Lung (tissue), 12 donors: Measurements from ENCODE around the gene CCDC57. TPM values are rescaled to one million over a fixed set of nuclear protein-coding genes. Genes with fewer than 3 reads are reported as not detected.

Experiments
- ATAC-seq: fragments of 200-7000 bp; cut with Tn5 transposase; one replicate; pipeline ENCODE4 v1.9.1; 2020; ENCODE audit warnings: moderate number of reproducible peaks; ENCODE audit not compliant: insufficient read depth, low FRiP score
- DNase-seq, 3 donors: peaks; one replicate each; pipeline ENCODE4 v3.0.0-alpha.2; 2013 to 2017
- H3K27ac ChIP-seq, 2 donors: one replicate each; pipeline ENCODE4 v1.5.1; 2013; ENCODE audit warnings: mild to moderate bottlenecking in 2 of 2, moderate library complexity in 2 of 2, control low read depth in 1 of 2, inconsistent platforms in 1 of 2, low read depth in 1 of 2, low read length in 1 of 2
- H3K27me3 ChIP-seq, 3 donors: one replicate each; pipeline ENCODE4 v1.5.1; 2013; ENCODE audit warnings: low read length in 2 of 3; ENCODE audit not compliant: control insufficient read depth in 3 of 3, insufficient read depth in 3 of 3
- H3K36me3 ChIP-seq, 4 donors: one replicate each; pipeline ENCODE4 v1.5.1; 2013; ENCODE audit warnings: low read length in 4 of 4, mild to moderate bottlenecking in 1 of 4, moderate library complexity in 1 of 4; ENCODE audit not compliant: control insufficient read depth in 4 of 4, insufficient read depth in 4 of 4
- H3K4me1 ChIP-seq, 5 donors: one replicate each; pipeline ENCODE4 v1.5.1; 2013; ENCODE audit warnings: low read length in 5 of 5, mild to moderate bottlenecking in 2 of 5, moderate library complexity in 1 of 5; ENCODE audit not compliant: control insufficient read depth in 5 of 5, insufficient read depth in 5 of 5
- H3K4me3 ChIP-seq: one replicate; pipeline ENCODE4 v1.5.1; 2013; ENCODE audit warnings: mild to moderate bottlenecking, control low read depth, moderate library complexity
- H3K9ac ChIP-seq, 2 donors: one replicate each; pipeline ENCODE4 v1.5.1; 2013; ENCODE audit warnings: low read length in 2 of 2, control low read depth in 1 of 2; ENCODE audit not compliant: insufficient read depth in 1 of 2
- H3K9me3 ChIP-seq, 4 donors: one replicate each; pipeline ENCODE4 v1.5.1; 2013; ENCODE audit warnings: low read length in 3 of 4, mild to moderate bottlenecking in 1 of 4, moderate library complexity in 1 of 4; ENCODE audit not compliant: control insufficient read depth in 4 of 4, insufficient read depth in 3 of 4
- CTCF ChIP-seq: IDR thresholded peaks from 2 replicates; pipeline ENCODE4 v1.5.1; 2012; ENCODE audit warnings: mild to moderate bottlenecking; ENCODE audit errors: control extremely low read depth, extremely low read depth
- WGBS, 2 donors: extraction: QIAGEN DNeasy Blood & Tissue Kit; methylation state at CpG; one replicate each; pipeline ENCODE4 v1.1.7; 2013; 5-methylcytosine and 5-hydroxymethylcytosine counted together
- polyA plus RNA-seq, 2 donors: library from polyadenylated mRNA; stranded (reverse); fragments of 200-250 nt; gene quantifications; one replicate each; pipeline ENCODE4 v1.2.1, GENCODE V29; 2013
- total RNA-seq, 2 donors: library from RNA; depleted of rRNA in 1 of 2; stranded (reverse); fragments of >200 nt in 1 of 2; gene quantifications; one replicate each; pipeline ENCODE4 v1.2.1, GENCODE V29; 2014 to 2021
- donor health status: control.
- donor health status: control.
- donor health status: Bipolar disorder and iron deficiency.
- donor health status: healthy.
- donor health status: DM: yes; HTN: yes; CAD: no.

The CCDC57 gene
- total and polyA plus RNA-seq, 4 donors: 33.2 to 128 (median 74.9) TPM

DNA sequence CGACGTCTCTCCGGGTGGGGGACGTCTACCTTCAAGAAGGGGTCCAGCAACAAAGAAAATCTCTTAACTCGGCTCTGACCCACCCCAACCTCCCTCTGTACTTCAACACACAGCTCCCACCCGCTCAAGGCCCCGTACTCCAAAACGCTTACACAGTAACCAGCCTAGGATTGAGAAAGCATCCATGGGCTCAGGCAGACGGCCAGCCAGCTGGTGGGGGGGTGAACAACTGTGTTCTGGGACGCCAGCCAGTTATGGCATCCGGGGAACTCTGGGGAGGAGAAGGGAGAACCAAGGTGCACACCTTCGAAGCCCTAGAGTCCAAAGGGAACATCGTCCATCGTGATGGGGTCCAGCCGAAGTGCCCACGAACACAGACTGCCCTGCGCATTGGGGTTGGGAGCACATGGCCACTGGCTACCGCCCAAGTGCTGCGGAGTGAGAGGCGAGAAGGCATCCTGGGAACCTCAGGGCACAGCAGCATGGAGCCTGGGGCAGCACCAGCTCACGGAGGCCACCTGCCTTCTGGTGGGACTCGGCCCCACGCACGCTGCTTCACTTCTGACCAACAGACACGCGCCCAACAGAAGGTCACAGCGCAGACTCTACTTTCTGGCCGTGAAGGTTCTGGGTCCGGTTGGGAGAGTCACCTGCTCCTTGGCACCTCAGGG lies 30.5 kb upstream of the CCDC57 start:
- TF ChIP-seq CTCF: no peak
- 56 to 59% methylated on average over 29 of the region's 29 CpGs for WGBS, 2 donors
- no peaks in the 10 kb centered on the region for H3K9me3 ChIP-seq
- no peaks in the 10 kb centered on the region for H3K27me3 ChIP-seq
- peaks cover 0 to 65% (median 35%) of the 10 kb centered on the region in 4 donors for H3K36me3 ChIP-seq
- DNase-seq (peak; percentile 90 to 93 (median 91)), ATAC-seq (no peak)
- H3K27ac ChIP-seq: peak overlapping the region in 1 of 2 donors; percentile 70
- H3K4me3 ChIP-seq: no peak overlapping the region
- no peak overlapping the region for H3K9ac ChIP-seq
- H3K4me1 ChIP-seq: peaks cover 8 to 42% (median 37%) of the 10 kb centered on the region in 5 donors

DNA sequence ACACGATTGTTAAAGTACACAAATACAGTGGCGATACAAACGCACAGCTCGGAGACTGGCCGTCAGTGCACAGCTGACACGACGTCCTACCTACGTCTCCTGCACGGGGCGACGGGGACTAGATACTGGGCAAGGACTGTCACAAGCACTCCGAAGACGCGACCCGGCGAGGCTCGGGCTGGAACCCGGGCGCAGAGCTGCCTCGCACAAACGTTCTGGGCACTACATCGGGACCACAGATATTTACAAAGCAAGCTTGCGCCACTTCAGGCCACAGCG lies 30.0 kb upstream of the CCDC57 start:
- H3K27me3 ChIP-seq: no peaks in the 10 kb centered on the region
- 60 to 62% methylated on average over 24 of the region's 24 CpGs for WGBS, 2 donors
- no peak for TF ChIP-seq CTCF
- H3K9me3 ChIP-seq: no peaks in the 10 kb centered on the region
- H3K4me3 ChIP-seq: no peak overlapping the region
- no peak overlapping the region for H3K9ac ChIP-seq
- ATAC-seq (no peak), DNase-seq (no peak)
- peaks cover 0 to 64% (median 31%) of the 10 kb centered on the region in 4 donors for H3K36me3 ChIP-seq
- peaks cover 8 to 47% (median 38%) of the 10 kb centered on the region in 5 donors for H3K4me1 ChIP-seq
- peak overlapping the region in 1 of 2 donors; percentile 70 for H3K27ac ChIP-seq

GRCh38 chr17:82241926-82242697 lies 29.5 kb upstream of the CCDC57 start:
- peak in 1 of 3 donors; percentile 23 for DNase-seq
- TF ChIP-seq CTCF: no peak
- Histone ChIP-seq H3K36me3 (peaks cover 0 to 64% (median 28%) of the 10 kb centered on the region in 4 donors), H3K27me3 (no peaks in the 10 kb centered on the region), H3K9me3 (no peaks in the 10 kb centered on the region), H3K9ac (no peak overlapping the region), H3K4me3 (no peak overlapping the region), H3K27ac (peak overlapping the region; percentile 43 to 85), H3K4me1 (peaks cover 8 to 47% (median 38%) of the 10 kb centered on the region in 5 donors)
- ATAC-seq: no peak
- 35 to 44% methylated on average over 16 to 20 of the region's 20 CpGs for WGBS, 2 donors
